ENCODE data around the gene GAA.

GRCh38 chr17:80053102-80053501 lies 48.3 kb upstream of the GAA start:
- no peak for TF ChIP-seq CTCF (IDR thresholded peaks at IDR 0.05)
- TF ChIP-seq POLR2A (IDR thresholded peaks at IDR 0.05) = no peak
